Astrocyte of the spinal cord (primary cell): ENCODE results near the gene KIF26B.

ENCODE experiments used
- DNase-seq: peaks from one replicate; pipeline ENCODE4 v3.0.0; 2011; ENCODE audit warnings: low read depth, low spot score
- H3K4me3 ChIP-seq: 2 replicates; pipeline ENCODE4 v1.5.1; 2011; ENCODE audit warnings: low read depth, mild to moderate bottlenecking, low read length, moderate library complexity
- in situ Hi-C: cut with HindIII; loops from 2 replicates; pipeline ENCODE4 v1.10.0; 2017; ENCODE audit warnings: low sequenced_read_pairs
- TF ChIP-seq, protein P1 (sequence below): IDR thresholded peaks from 2 replicates; pipeline ENCODE4 v1.5.1; 2012; ENCODE audit warnings: low read depth, mild to moderate bottlenecking, low read length, inconsistent platforms

The KIF26B gene

DNA sequence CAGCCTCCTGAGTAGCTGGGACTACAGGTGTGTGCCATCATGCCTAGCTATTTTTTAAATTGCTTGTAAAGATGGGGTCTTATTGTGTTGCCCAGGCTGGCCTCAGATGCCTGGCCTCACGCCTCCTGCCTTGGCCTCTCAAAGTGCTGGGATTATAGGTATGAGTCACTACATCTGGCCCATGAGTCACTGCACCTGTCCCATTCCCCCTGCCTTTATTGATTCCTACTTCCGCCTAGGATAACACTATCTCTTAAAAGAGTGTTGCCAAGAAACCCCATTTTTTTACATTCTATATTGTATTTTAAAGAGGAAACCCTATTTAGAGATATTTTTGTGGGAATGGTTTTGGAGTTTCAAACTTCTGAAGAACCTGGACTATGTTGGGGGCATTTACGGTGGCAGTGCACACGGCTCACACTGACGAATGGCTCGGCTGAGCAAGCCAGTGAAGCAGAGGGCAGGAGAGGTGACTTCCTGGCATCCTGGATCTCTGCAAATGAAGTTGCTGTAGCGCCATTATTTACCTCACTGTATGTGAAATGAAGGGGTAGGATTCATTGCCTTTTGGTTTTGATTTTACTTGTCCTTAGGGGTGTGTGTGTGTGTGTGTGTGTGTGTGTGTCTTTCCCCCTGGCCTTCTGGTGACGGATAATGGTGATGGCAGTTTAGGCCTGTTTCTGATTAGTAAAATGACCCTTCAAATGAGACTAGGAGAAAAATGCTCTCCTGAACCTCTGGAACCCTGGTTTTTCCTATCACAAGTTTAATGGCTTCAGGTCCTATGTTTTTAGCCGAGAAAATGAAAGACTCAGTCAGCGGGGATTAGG, 22.5 kb downstream of the KIF26B start:
- H3K4me3 ChIP-seq: no peak overlapping the region
- TF ChIP-seq, protein P1, sequence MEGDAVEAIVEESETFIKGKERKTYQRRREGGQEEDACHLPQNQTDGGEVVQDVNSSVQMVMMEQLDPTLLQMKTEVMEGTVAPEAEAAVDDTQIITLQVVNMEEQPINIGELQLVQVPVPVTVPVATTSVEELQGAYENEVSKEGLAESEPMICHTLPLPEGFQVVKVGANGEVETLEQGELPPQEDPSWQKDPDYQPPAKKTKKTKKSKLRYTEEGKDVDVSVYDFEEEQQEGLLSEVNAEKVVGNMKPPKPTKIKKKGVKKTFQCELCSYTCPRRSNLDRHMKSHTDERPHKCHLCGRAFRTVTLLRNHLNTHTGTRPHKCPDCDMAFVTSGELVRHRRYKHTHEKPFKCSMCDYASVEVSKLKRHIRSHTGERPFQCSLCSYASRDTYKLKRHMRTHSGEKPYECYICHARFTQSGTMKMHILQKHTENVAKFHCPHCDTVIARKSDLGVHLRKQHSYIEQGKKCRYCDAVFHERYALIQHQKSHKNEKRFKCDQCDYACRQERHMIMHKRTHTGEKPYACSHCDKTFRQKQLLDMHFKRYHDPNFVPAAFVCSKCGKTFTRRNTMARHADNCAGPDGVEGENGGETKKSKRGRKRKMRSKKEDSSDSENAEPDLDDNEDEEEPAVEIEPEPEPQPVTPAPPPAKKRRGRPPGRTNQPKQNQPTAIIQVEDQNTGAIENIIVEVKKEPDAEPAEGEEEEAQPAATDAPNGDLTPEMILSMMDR: no peak
- in situ Hi-C loops: no loop called here
- DNase-seq: no peak

DNA sequence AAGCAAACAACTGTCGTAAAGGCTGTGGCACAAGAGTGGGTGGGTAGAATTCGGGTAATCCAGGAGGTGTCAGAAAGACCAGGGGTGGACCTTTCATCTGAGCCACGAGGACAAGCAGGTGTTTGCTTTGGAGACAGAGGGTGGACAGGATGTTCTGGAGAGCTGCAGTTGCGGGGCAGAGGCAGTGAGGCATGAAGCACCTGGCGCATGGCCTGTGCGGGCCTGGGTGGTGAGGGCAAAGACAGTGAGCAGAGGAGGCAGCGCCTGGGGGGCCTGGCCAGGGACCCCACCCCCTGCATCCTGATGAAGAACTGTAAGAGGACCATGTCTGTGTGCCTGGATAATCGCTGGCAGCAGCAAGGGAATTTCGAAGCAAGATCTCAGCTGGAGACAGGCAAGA, 24.9 kb downstream of the KIF26B start:
- in situ Hi-C loops: no loop called here
- TF ChIP-seq, protein P1: no peak
- no peak for DNase-seq
- no peak overlapping the region for H3K4me3 ChIP-seq

DNA sequence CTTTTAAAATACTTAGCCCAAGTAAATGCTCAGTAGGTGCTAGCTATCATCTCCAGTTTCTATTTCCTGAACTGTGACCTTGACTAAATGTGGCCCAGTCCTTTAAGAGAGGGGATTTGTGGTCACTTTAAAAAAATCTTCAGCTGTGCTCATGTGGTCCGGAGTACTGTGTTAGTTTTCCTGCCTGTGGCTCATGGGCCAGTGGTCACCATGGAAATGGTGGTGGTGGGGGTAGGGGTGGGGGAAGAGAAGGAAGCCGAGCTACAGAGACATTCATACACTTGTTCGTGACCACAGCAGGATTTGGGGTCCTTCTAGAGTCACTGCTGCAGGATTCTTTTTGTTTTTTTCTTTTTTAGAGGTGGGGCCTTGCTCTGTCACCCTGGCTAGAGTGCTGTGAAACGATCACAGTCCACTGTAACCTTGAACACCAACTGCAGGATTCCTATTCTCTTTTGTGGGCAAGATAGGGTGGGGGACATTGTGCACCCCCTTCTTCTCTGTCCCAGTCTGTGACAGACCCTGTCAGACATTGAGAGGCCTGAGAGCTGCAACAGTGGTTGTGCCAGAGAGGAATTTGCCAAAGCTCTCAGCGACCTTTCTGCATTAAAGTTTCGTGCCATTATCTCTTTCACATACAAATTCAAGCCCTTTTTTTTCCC, 25.8 kb downstream of the KIF26B start:
- H3K4me3 ChIP-seq: no peak overlapping the region
- TF ChIP-seq, protein P1: no peak
- in situ Hi-C loops: no loop called here
- peak; percentile 37 for DNase-seq

DNA sequence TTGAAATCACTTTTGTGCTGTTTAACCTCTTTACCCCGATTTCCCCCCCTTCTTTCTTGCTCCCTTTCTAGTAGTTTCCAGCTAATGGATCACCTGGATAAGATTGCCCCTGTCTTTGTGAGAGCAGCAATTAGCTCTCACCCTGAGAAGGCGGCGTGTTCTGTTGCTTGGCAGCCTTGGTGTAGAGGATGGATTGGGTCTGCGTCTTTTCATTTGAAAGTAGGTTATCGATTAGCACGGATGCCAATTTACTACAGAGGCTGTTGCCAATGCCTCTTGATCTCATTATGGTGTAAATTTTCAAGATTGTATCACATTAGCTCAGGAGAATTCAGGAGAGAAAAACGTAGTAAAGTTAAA, 26.4 kb downstream of the KIF26B start:
- DNase-seq: no peak
- TF ChIP-seq, protein P1: no peak
- no peak overlapping the region for H3K4me3 ChIP-seq
- in situ Hi-C loops: no loop called here

DNA sequence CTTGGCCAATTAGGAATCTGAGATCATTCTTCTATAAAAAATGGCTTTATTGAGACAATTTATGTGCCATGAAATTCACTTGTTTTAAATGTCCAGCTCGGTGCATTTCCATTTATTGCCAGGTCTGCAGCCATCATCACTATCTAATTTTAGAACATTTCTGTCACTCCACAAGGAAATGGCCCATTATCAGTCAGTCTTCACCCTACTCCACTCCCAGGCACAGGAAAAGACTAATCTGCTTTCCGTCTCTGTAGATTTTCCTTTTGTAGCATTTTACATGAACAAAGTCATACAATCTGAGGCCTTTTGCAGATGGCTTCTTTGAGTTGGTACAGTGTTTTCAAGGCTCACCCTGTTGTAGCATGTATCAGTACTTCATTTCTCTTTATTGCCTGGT, 27.2 kb downstream of the KIF26B start:
- no peak for DNase-seq
- TF ChIP-seq, protein P1: no peak
- H3K4me3 ChIP-seq: no peak overlapping the region
- in situ Hi-C loops: no loop called here

DNA sequence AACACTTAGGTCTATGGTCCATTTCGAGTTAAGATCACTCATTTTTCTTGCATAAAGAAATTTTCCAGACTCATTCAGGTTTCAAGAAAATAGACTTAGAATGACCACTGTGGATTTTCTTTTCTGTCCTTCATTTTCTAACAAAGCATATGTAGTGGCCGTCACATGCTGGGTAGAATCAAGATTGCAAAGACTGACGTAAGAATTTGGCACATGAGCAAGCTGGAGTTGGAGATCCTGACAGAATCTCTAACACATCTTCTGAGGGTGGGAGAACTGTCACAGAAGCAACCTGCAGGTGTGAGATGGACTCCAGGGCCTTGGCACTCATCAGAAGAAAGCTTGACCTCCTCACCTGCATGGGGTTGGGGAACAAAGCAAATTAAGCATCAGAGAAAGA, 28.6 kb downstream of the KIF26B start:
- no peak overlapping the region for H3K4me3 ChIP-seq
- in situ Hi-C loops: no loop called here
- TF ChIP-seq, protein P1: no peak
- no peak for DNase-seq
